HG03139 (cell line): ENCODE results near the gene PHOSPHO1.

Experiments
- ATAC-seq: cut with Tn5 transposase; IDR thresholded peaks from one replicate; pipeline ENCODE4 v1.9.1; 2021; ENCODE audit not compliant: unreplicated experiment

PHOSPHO1 gene

DNA sequence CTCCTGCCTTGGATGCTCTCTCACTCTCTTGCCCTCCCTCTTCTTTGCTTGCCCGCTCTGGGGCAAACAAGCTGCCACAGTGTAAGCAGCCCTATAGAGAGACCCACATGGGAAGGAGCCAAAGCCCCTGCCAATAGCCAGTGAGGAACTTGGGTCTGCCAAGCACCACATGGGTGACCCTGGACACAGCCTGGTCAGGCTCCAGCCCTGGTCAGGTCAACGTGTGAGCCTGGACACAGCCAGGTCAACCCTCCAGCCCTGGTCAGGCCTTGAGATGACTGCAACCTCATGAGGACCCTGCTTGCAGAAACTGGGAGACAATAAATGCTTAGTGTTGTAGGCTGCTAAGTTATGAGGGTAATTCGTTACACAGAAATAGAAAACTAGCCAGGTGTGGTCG, 14.3 kb upstream of the PHOSPHO1 start:
- ATAC-seq = no peak

DNA sequence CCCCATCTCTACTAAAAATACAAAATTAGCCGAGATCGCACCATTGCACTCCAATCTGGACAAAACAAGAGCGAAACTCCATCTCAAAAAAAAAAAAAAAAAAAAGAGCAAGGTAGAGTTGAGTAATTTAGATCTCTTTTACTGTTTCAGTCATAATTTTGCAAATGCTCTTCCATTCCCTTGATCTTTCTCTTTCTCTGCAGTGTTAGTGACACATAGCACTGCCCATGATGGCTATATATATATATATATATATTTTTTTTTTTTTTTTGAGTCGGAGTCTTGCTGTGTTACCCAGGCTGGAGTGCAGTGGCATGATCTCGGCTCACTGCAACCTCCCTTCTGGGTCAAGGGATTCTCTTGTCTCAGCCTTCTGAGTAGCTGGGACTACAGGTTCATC, 12.2 kb upstream of the PHOSPHO1 start:
- no peak for ATAC-seq

DNA sequence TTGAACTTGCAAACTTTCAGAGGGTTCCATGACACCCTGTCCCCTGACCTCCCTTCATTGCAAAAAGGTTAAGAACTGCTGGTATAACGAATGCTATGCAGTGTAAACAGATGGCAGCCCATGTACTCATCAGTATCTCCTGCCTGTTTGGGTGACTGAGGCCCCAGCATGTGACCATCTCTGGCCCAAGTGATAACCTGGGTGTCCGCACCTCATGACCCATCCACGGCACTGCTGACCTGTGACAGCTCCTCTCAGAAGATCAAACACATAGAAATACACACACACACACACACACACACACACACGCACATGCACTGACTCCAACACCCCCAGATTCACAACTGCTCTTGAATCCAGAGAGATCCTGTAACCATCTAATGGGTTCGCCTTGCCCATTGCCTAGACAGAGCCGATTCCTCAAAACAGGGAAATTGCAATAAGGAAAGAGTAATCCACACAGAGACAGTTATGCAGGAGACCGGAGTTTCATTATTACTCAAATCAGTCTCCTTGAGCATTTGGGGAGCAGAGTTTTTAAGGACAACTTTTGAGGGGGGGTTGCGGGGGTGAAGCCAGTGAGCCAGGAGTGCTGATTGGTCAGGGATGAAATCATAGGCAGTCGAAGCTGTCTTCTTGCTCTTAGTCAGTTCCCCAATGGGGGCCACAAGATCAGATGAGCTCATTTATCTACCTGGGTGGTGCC, 11.3 kb upstream of the PHOSPHO1 start:
- no peak for ATAC-seq

DNA sequence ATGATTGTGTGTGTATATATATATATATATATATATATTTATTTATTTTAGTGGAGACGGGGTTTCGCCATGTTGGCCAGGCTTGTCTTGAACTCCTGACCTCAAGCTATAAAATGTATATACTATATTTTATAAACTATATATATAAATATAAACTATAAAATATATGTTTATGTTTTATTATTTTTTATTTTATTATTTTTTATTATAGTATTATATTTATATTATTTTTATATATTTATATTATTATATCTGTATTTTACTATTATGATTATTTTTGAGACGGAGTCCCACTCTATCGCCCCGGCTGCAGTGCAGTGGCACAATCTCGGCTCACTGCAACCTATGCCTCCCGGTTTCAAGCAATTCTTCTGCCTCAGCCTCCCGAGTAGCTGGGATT, 10.5 kb upstream of the PHOSPHO1 start:
- no peak for ATAC-seq

DNA sequence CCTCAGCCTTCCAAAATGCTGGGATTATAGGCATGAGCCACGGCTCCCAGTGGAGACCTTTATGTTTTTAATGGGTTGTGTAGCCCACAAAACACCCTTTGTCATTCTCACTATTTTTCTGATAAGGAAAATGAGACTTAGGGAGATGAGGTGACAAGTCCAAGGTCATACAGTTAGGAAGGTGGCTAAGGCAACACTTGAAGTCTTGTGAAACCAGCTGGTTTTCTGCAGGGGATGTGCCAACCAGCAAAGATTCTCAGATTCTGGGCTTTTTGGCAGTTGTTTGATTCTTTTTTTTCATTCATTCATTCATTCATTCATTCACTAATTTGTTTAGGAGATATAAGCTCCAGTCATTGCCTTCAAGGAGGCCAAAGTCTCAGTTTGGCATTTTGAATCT, 10.0 kb upstream of the PHOSPHO1 start:
- ATAC-seq = no peak

DNA sequence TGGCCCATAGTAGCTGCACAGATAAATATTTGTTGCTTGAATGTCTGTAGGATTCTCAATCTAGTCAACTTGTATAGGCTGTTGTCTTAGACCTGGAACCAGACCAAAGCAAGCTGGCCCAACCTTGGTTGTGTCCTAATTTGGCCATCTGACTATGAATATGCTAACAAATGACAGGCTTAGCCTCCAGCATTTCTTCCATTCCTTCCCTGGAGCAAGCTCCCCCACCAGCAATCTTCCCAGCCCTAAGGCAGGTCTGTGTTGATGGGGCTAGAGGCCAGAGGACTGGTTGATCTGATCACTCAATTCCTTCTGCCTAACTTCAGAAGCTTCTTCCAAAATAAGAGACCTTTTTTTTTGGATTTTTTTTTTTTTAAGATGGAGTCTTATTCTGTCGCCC, 9.4 kb upstream of the PHOSPHO1 start:
- no peak for ATAC-seq

DNA sequence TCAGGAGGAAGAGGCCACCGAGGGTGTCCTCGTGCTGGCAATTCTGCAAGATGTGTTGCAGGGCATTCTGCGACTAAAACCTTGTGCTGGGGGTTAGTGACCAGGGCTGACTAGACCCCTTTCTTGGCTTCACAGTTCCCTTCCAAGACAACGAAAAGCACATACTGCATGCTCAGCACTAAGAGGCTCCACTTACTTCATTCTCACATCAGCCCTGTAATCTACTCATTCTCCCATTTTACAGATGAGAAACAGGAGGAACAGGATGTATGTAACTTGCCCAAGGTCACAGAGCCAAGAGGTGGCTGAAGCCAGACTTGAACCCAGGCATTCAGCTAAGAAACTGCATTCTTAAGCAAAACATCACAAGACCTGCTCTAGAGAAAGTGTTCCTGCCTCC, 5.3 kb upstream of the PHOSPHO1 start:
- ATAC-seq = no peak

DNA sequence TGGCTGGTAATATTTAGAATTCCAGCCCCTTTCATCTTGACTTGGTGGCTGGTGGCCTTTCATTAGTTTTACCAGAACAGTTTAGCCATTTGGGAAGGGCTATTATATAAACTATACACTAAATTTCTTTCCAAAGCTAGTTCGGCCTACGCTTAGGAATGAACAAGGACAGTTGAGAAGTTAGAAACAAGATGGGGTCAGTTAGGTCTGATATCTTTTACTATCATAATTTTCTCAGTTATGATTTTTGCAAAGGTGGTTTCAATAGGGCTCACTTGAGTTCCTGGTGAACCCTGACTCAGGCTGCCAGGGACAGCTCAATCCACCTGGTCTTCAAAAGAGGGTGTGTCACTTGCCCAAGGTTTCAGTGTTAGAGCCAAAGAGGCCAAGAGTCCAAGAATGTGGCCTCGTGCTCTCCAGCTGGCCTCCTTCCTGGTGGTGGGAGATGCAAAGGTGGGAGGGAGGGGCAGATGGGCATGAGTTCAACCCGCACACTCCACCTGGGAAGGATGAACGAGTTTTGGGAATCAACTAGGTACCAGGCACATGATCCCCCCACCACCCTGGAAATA, 4.0 kb upstream of the PHOSPHO1 start:
- ATAC-seq = no peak

DNA sequence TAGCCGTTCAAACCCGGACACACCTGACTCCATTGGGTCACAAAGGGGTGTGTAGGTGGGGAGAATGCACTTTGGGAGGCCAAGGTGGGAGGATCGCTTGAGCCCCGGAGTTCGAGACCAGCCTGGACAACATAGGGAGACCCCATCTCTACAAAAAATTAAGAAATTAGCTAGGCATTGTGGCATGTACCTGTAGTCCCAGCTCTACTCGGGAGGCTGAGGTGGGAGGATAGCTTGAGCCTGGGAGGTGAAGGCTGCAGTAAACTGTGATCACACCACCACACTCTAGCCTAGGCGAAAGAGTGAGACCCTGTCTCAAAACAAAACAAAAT, 942 bp upstream of the PHOSPHO1 start:
- ATAC-seq = no peak

DNA sequence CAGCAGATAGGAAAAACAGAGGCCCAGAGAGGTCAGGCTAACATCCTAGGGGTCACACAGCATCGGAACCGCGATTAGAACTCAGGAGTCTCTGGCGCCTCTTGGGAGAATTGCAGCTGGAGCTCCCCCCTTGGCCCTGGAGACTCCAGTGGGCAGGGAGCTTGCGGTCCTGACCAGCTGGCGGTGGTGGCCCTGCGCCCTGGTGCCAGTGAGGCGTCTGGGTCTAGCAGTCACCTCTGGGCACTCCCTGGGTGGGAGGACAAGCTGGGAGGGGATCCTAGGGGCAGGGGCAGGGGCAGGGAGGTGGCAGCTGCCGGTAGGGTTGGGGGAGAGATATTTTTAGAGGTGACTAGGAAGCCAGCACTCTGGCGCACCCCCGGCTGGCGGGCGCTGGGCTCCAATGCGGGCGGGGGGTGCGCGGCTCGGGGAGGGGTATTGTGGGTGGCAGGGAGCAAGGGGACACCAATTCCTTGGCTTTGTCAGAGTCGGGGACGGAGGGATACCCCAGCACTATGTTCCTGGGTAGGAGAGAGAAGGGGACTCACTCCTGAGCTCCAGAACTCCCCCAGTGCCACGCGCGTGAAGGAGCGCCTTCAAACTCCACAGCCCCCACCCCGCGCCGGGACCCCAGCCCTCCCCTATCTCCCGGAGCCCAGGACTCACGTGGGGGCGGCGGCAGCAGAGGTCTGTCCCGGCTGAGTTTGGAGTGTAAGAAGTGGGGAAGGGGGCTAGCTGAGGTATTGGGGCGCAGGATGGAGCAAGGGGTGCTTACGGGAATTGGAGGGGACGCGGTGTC, 584 bp downstream of the PHOSPHO1 start:
- no peak for ATAC-seq

DNA sequence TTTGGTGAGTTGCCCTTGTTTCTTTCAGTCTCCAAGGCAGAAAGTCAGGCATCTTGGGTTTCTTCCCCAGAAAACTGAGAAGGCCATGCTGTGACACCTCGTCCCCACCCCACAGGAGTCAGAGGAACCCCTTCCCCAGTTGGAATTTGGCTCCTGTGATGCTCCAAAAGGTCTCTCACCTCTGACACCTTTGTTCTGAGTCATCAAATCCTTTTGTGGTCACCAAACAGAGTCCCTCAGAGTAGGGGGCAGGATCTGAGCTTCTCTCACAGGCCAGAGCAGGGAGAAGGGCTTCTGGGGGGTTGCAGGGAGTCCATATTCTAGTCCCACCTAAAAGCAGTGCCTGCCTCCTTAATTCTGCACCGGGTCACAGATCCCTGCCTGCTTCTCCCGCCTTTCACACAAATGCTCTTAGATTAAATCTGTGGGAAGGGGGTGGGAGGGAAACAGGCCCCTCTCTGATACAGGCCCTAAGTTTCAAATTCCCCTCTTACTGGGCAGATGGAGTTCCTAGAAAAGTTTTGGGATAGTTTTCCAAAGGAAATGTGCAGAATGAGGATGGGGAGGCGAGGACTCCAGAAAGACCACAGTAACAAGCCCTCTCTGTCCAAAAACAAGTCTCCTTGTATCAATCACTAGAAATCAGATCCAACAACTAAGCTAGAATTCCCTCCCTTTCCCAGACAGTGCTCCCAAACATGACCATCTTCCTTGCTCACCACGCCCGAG, 1.3 kb downstream of the PHOSPHO1 start:
- ATAC-seq = no peak

DNA sequence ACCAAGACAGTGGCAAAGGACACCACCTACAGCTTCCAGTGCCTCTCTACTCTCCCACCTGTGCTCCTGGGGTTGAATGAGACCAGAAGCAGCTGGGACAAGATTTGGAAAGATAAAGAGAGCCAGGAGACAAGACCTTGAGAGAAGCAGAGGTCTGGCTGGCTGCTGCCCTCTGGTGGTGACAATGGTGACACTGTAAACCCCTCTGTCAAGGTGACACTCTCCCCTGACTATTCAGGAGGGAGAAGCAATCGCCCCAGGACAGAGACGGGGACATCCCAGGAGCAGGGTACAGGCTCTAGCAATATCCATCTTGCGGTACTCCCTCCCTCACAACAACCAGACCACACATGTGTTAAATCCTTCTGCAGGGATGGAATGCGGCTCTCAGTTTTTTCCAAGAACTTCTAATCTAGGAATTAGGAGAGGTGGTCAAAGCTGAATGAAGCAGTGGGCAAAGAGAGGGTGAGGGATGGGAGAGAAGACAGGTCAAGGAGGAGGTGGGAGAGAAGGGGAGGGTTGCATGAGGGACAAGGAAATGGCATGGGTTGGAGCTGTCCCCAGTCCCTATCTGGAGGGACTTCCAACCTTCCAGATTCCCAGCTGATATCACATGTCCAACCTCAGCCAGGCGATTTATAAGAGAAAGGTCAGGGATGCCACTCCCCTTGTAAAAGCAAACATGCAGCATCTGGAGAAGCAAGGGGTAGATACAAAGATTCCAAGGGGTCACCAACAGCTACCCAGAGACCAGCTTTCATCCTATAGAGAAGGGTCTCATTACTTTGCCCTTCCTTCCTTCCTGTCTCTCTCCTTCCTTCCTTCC, 2.9 kb downstream of the PHOSPHO1 start:
- ATAC-seq = no peak

DNA sequence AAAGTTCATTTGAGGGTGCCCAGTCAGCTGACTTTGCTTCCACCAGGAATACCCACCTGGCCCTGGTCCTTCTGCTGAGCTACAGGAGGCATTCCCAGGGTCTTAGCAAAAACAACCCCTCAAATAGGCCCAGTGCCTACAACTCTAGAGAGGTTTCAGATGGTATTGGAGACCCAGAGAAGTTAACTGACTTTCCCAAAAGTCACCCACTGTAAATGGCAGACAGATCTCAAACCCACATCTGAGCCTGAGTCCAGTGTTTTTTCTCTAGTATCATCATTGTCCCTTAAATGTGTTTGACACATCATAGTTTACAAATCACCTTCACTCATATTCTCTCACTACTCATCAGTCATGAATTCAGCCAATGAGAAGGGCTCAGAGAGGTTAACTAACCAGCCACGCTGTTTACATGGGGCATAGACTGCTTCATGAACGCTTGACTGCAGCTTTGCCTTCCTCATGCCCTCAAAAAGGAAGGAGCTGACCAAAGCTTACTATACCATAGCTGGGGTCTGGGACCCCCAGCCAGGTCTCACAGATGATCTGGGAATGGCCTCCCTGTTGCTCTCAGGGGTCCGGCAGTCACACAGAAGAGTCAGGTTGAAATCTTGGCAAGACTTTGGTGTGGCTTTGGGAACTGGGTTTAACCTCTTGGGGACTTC, 3.7 kb downstream of the PHOSPHO1 start:
- ATAC-seq = no peak

DNA sequence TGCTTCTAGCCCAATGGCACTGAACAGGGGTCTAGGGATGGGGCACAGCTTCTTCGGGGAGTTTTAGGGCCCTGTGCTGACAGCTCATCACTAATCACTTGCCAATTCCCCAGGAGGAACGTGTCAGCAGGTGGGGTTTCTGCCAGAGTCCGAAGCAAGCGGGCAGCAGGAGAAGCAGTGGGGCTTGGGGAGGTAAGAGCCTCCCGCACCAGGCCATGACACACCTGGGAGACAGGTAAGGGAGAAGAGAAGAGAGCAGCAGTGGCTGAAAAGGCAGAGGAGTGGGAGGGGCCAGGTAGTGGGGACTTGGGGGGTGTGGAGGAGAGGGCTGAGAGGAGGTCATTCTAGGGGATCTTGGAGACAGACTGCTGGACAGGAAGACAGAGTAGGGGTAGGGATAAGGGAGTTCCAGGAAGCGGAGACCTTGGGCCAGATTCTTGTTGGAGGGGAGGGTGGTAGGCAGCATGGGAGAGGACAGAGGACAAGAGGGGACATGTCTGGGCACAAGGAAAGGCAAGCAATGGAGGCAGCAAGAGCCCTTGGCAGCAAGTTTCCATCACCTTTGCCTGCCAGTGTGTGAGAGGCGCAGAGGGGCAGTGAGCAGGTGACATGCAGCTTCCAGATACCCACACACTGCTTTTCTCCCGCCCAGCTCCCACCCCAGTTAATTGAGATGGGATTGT, 4.9 kb downstream of the PHOSPHO1 start:
- no peak for ATAC-seq

DNA sequence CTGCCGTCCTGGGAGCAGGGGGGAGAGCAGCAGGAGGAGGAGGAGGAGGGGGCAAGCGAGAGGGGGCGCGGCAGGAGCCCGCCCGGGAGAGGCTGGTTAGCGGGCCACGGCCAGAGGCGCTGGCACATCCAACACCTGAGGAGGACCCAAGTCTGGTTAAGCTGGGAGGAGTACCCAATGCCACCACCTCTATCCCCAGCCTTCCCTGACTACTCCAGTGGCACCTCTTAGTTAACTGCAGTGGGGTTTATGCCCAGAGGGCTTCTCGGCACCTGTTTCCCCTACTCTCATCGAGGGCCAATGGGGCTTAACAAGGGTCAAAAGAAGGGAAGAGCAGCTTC, 5.6 kb downstream of the PHOSPHO1 start:
- ATAC-seq = no peak

DNA sequence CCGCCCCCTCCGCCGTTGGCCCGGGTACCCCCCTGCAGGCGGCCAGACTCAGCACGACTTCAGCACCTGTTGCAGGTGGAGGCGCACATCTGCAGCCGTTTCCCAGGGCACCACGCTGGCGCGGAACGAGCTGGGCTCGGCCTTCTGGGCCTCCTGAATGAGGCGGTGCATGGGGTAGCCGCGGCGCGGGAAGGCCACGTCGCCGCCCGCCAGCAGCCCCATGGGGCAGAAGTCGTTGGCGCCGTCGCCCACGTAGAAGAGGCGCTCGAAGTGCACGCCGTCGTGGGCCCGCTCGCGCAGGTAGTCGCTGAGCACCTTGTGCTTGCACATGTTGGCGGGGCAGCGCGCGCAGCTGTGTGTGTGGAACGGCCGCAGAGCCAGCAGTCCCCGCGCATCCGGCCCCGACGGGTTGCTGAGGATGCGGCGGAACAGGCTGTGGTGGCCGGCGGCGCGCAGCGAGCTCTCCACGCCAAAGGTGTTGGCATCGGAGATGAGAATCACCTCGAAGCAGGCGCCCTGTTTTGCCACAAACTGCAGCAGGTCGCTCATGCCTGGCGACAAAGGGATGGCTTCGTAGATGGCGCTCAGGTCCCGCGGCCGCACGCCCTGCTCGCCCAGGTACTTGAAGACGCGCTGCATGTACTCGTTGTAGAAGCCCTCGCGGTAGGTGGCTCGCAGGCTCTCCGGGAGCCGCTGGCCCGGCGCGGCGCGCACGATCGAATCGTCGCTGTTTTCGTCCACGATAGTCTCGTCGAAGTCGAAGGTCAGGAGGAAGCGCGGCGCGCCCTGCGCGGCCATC, 6.2 kb downstream of the PHOSPHO1 start:
- ATAC-seq = no peak

DNA sequence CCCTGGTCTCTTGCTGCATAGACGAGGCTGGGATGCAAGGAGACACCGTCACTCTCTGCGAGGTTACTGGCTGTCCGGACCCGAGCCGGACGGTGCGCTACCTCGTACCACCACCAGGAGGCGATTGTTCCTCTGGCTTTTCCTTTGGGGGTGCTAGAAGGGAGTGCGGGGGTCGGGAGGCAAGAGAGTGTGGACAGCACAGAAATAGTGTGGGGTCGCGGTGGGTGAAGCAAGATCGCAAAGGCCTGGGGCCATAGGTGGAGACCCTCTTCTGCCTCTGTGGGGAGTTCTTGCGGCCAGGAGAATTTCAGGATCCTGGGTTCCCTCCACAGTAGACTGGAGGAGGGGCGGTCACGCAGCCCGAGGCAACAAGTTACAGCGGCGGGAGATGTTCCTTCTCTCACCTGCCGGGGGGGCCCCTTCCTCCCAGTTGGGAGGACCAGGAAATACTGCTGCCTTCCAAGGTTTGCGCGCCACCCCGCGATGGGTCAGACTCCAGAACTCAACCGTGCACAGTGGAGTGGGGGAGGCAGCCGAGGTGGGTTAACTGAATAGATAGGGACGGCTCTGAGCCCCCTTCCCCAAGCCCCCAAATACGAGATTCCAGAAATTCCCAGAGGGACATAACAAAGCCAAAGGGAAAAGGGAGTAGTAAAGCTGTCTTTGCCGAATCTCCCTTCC, 6.9 kb downstream of the PHOSPHO1 start:
- no peak for ATAC-seq

DNA sequence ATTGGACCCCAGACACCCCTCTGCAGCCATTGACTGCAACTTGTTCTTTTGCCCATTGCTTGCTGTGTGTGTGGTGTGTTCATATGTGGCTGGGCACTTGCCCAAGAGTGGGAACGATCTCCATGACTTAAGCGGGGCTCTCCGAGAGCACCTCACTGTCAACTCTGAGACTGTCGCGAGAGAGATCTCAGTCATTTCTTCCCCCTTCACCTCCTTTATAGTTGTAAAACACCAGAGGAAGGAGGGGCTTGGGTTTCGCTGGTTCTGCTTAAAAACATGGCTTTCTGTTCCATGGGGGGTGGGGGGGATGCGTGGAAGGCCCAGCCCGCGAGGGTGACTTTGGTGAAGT, 7.4 kb downstream of the PHOSPHO1 start:
- ATAC-seq = no peak

DNA sequence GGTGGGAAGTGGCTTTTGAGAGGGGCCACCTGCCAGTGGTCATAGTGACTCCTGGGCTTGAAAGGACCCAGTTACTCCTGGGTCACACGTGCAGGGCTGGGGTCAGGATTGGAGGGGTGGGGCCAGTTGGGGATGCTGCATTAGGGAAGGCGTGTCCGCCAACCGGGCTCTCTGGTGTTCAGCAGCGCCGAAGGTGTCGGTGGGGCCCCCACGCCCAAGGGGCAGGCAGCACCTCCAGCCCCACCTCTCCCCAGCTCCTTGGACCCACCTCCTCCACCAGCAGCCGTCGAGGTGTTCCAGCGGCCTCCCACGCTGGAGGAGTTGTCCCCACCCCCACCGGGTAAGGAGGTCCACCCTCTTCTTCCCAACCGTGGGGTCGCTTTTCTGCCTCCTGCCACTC, 10.6 kb downstream of the PHOSPHO1 start:
- ATAC-seq = no peak
